ENCODE measurements around the gene GABBR2.

- no peak for TF ChIP-seq CTCF (optimal IDR thresholded peaks at IDR 0.05 in 1 of 3, IDR thresholded peaks at IDR 0.05 in 1 of 3, conservative IDR thresholded peaks at IDR 0.05 in 1 of 3; ENCODE audit: extremely low read depth in 1 of 3, insufficient read depth in 2 of 3, low read length in 3 of 3)
- TF ChIP-seq EZH2 (IDR thresholded peaks at IDR 0.05; ENCODE audit: low read length) = no peak
These were observed 460.7 kb downstream of the GABBR2 start for GRCh38 chr9:98247831-98248657.
